Kidney (tissue), 14 donors: ENCODE measurements around the gene NIT2. TPM values are rescaled to one million over a fixed set of nuclear protein-coding genes. Genes with fewer than 3 reads are reported as not detected.

Experiments
- DNase-seq, 5 donors: peaks; one replicate each; pipeline ENCODE4 v3.0.0-alpha.2; 2013 to 2020
- FAIRE-seq: peaks from 2 replicates; lab custom pipeline; 2012; peaks lifted over from hg19 to GRCh38; lab: Jason Lieb, UNC
- H3K27ac ChIP-seq, 2 donors: one replicate each; pipeline ENCODE4 v1.7.0; 2013; ENCODE audit warnings: low read depth in 2 of 2, low read length in 2 of 2, inconsistent platforms in 1 of 2
- H3K27me3 ChIP-seq: one replicate; pipeline ENCODE4 v1.7.1; 2013; ENCODE audit warnings: low read length, inconsistent platforms; ENCODE audit not compliant: control insufficient read depth, insufficient read depth
- H3K36me3 ChIP-seq, 3 donors: one replicate each; pipeline versions ENCODE4 v1.7.0 to v1.7.1; 2013; ENCODE audit warnings: low read length in 3 of 3, control low read depth in 1 of 3, inconsistent platforms in 1 of 3; ENCODE audit not compliant: insufficient read depth in 3 of 3, control insufficient read depth in 2 of 3
- H3K4me1 ChIP-seq, 3 donors: one replicate each; pipeline versions ENCODE4 v1.7.0 to v1.7.1; 2013; ENCODE audit warnings: low read length in 3 of 3, inconsistent platforms in 1 of 3, low read depth in 1 of 3; ENCODE audit not compliant: control insufficient read depth in 2 of 3, insufficient read depth in 2 of 3
- H3K4me3 ChIP-seq, 3 donors: one replicate each; pipeline versions ENCODE4 v1.7.0 to v1.8.1; 2013; ENCODE audit warnings: low read length in 3 of 3, control low read depth in 1 of 3, inconsistent platforms in 1 of 3
- H3K9ac ChIP-seq, 3 donors: one replicate each; pipeline versions ENCODE4 v1.7.0 to v1.7.1; 2013; ENCODE audit warnings: low read length in 3 of 3, control low read depth in 1 of 3, inconsistent platforms in 1 of 3
- H3K9me3 ChIP-seq, 3 donors: one replicate each; pipeline versions ENCODE4 v1.7.0 to v1.7.1; 2013; ENCODE audit warnings: low read length in 3 of 3, control low read depth in 1 of 3, inconsistent platforms in 1 of 3; ENCODE audit not compliant: control insufficient read depth in 2 of 3, insufficient read depth in 1 of 3
- intact Hi-C: fragments of 100-400 bp; cut with DNase I; formaldehyde crosslinking; loops from one replicate; pipeline ENCODE4 v1.11.1; 2022
- polyA plus RNA-seq: library from polyadenylated mRNA; stranded (reverse); fragments of 350-450 nt; fragmentation: Illumina TruSeq; extraction: RNeasy Lipid Tissue Mini Kit (QIAGEN cat#74804); gene quantifications from one replicate; pipeline ENCODE4 v1.2.3, GENCODE V29; 2014; ENCODE audit warnings: low read depth, low replicate concordance; ENCODE audit not compliant: insufficient read depth
- total RNA-seq: library from RNA; stranded (reverse); fragmentation: NEBNext Ultra II Directional; extraction: Animal tissue kit (Norgen Biotek cat#: 25700); gene quantifications from one replicate; pipeline ENCODE4 v1.2.1, GENCODE V29; 2021
- TF ChIP-seq, protein P1 (sequence below): IDR thresholded peaks from 3 replicates; pipeline ENCODE4 v1.5.1; 2012; ENCODE audit warnings: mild to moderate bottlenecking, moderate library complexity, borderline replicate concordance; ENCODE audit not compliant: insufficient read depth; ENCODE audit errors: extremely low read depth
- donor health status: control.
- donor health status: control.
- donor health status: control.
- donor health status: control.
- donor health status: control.
- donor health status: DM: yes; HTN: yes; CAD: no.
- donor health status: Normal renal cell carcinoma (clear cell type).

The NIT2 gene
- total and polyA plus RNA-seq, 2 donors from 2014 or later, result 57.5 to 180 TPM

DNA sequence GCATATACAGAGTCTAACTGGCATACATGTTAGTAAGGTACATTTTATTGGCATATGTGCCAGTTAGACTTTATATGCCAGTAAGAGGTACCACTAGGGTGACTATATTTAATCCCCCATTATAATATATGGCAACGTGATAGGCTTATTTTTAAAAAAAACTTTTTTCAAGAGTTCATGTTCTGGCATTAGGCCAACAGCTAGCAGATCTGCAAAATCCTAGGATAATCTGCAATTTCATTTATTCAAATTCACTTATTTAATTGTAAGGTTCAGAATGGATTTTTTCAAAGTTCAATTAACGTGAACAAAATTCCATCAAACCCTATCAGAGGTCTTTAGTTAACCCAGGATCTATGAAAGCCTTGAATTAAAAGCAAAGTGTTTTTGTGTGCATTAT lies 31.9 kb downstream of the NIT2 start:
- no peak for FAIRE-seq

DNA sequence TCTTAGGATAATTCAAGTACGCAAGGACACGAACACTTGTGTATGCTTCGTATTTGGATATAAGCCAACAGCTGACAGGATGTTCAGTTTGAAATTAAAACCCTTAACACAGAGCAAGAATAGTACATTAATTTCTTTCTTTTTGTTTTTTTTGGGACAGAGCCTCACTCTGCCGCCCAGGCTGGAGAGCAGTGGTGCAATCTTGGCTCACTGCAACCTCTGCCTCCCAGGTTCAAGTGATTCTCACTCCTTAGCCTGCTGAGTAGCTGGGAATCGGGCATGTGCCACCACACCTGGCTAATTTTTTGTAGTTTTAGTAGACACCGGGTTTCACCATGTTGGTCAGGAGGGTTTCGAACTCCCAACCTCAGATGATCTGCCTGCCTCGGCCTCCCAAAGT lies 33.9 kb downstream of the NIT2 start:
- TF ChIP-seq, protein P1, sequence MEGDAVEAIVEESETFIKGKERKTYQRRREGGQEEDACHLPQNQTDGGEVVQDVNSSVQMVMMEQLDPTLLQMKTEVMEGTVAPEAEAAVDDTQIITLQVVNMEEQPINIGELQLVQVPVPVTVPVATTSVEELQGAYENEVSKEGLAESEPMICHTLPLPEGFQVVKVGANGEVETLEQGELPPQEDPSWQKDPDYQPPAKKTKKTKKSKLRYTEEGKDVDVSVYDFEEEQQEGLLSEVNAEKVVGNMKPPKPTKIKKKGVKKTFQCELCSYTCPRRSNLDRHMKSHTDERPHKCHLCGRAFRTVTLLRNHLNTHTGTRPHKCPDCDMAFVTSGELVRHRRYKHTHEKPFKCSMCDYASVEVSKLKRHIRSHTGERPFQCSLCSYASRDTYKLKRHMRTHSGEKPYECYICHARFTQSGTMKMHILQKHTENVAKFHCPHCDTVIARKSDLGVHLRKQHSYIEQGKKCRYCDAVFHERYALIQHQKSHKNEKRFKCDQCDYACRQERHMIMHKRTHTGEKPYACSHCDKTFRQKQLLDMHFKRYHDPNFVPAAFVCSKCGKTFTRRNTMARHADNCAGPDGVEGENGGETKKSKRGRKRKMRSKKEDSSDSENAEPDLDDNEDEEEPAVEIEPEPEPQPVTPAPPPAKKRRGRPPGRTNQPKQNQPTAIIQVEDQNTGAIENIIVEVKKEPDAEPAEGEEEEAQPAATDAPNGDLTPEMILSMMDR, result no peak
- Histone ChIP-seq H3K36me3 (peaks cover 5 to 42% (median 15%) of the 10 kb centered on the region in 3 donors), H3K9ac (no peak overlapping the region), H3K27ac (no peak overlapping the region), H3K4me3 (no peak overlapping the region), H3K9me3 (no peaks in the 10 kb centered on the region), H3K27me3 (no peaks in the 10 kb centered on the region), H3K4me1 (no peaks in the 10 kb centered on the region)
- DNase-seq (no peak), FAIRE-seq (no peak)
- intact Hi-C loops, result no loop called here

More for the DNA sequence above, 31.9 kb downstream of the NIT2 start:
- TF ChIP-seq, protein P1, result no peak
- H3K9me3 ChIP-seq, result no peaks in the 10 kb centered on the region
- H3K9ac ChIP-seq, result no peak overlapping the region
- intact Hi-C loops, result no loop called here
- H3K27me3 ChIP-seq, result no peaks in the 10 kb centered on the region
- H3K4me1 ChIP-seq, result no peaks in the 10 kb centered on the region
- H3K36me3 ChIP-seq, result peaks cover 5 to 37% (median 9%) of the 10 kb centered on the region in 3 donors
- no peak overlapping the region for H3K27ac ChIP-seq
- no peak overlapping the region for H3K4me3 ChIP-seq
- no peak for DNase-seq

DNA sequence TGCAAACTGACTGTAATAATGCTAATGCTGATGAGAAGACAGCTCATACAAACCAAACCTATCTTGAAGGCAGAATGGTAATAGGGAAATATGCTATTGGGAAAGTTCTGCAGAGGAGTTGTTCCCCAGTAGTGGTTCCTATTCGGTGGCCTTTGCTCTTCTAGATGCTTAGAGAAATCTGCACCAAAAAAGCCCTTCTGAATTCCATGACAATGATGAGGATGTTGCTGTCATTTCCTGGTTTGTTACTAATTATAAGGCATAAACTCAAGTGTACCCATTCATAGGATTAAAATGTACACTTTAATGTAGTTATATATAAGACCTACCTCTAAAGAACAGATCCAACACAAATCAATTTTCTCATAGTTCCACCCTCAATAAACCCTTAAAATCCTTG lies 36.2 kb downstream of the NIT2 start:
- DNase-seq (no peak), FAIRE-seq (no peak)
- H3K4me1 ChIP-seq, result peaks cover 0 to 14% (median 0%) of the 10 kb centered on the region in 3 donors
- TF ChIP-seq, protein P1, result no peak
- no peaks in the 10 kb centered on the region for H3K27me3 ChIP-seq
- H3K4me3 ChIP-seq, result no peak overlapping the region
- peaks cover 7 to 36% (median 15%) of the 10 kb centered on the region in 3 donors for H3K36me3 ChIP-seq
- H3K9ac ChIP-seq, result no peak overlapping the region
- H3K9me3 ChIP-seq, result no peaks in the 10 kb centered on the region
- intact Hi-C loops, result no loop called here
- no peak overlapping the region for H3K27ac ChIP-seq

DNA sequence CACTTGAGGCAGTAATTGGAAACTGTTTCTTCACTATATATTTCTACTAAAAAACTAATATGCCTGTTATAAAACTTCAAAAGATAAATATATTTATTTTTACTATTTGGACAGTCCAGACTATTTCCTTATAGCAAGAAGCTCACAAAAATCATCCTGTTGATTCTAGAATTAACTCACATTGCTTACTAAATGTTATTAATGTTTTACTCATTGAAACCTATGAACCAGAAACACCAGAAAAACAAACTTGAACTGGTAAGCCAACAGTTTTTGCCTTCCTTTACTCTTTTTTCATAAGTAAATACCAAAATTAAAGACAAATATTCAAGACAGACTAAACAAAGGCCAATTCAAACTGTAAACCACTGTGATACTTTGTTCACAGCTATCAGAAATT lies 40.0 kb downstream of the NIT2 start:
- DNase-seq (no peak), FAIRE-seq (peak; percentile 90)
- intact Hi-C loops, result no loop called here
- TF ChIP-seq, protein P1, result no peak
- peaks cover 0 to 14% (median 0%) of the 10 kb centered on the region in 3 donors for H3K4me1 ChIP-seq
- peak overlapping the region; percentile 34 to 51 for H3K27ac ChIP-seq
- H3K27me3 ChIP-seq, result no peaks in the 10 kb centered on the region
- H3K9ac ChIP-seq, result no peak overlapping the region
- peaks cover 16 to 34% (median 19%) of the 10 kb centered on the region in 3 donors for H3K36me3 ChIP-seq
- no peaks in the 10 kb centered on the region for H3K9me3 ChIP-seq
- H3K4me3 ChIP-seq, result peak overlapping the region in 1 of 3 donors; percentile 18
